SH-SY5Y (cell line): ENCODE results near the gene DAPK1.

Experiments used
- GATA2 ChIP-seq: IDR thresholded peaks from 2 replicates; pipeline ENCODE4 v1.6.1; 2011; ENCODE audit warnings: mild to moderate bottlenecking, low read depth, low read length
- GATA3 ChIP-seq: IDR thresholded peaks from 2 replicates; pipeline ENCODE4 v1.6.1; 2011; ENCODE audit warnings: low read depth, mild to moderate bottlenecking, low read length, moderate library complexity

DNA sequence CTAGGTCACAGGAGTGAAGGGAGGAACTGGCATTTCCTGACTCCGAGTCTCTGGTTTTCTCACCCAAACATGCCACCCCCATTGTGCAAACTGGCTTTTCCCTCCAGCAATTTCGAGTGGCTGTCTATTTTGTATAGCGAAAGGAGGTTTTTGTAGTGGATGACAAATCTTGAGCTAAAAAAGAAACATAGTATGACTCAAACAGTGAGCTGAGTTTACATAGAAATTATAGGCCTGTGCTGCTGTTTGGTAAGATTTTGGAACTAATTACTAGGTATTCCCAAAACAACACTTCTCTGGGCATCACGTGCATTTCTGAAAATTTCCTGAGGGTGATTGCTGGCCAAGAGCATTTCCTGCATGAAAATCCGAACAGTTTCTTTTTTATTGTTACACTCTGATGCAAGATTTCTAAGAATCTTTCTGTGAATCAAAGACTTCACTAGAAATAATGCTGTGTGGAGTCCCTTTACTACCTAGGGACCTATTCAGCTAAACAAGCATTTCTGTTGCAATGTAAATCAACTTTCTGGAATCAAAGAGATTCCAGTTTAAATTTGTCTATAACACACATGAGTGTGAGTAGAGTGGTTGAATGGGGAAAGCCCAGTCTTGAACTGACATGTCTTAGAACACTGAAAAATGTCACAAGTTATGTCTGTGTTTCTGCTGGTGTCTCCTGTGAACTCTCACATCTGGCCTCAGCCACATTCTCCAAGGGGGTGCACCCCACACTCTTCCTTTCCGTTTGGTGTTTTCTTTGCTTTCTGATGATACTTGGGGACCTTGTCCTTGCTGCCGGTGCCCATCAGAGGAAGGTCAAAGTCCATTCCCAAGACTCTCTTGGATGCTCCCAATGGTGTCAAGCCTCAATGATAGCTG is 33.3 kb upstream of the DAPK1 start:
- no peak for TF ChIP-seq GATA2
- TF ChIP-seq GATA3 = no peak
